Inflammatory macrophage treated with lipopolysaccharide for 1 hour (primary cell): ENCODE data around the gene METTL18.
"Not testable (repeated sequence)": the region's sequence is repeated elsewhere in the genome, so short reads cannot be mapped to it uniquely, and the experiment has no call there.

Experiments
- DNase-seq, 2 donors: peaks; one replicate each; pipeline ENCODE4 v3.0.0-alpha.2; 2020 to 2022

The METTL18 gene

DNA sequence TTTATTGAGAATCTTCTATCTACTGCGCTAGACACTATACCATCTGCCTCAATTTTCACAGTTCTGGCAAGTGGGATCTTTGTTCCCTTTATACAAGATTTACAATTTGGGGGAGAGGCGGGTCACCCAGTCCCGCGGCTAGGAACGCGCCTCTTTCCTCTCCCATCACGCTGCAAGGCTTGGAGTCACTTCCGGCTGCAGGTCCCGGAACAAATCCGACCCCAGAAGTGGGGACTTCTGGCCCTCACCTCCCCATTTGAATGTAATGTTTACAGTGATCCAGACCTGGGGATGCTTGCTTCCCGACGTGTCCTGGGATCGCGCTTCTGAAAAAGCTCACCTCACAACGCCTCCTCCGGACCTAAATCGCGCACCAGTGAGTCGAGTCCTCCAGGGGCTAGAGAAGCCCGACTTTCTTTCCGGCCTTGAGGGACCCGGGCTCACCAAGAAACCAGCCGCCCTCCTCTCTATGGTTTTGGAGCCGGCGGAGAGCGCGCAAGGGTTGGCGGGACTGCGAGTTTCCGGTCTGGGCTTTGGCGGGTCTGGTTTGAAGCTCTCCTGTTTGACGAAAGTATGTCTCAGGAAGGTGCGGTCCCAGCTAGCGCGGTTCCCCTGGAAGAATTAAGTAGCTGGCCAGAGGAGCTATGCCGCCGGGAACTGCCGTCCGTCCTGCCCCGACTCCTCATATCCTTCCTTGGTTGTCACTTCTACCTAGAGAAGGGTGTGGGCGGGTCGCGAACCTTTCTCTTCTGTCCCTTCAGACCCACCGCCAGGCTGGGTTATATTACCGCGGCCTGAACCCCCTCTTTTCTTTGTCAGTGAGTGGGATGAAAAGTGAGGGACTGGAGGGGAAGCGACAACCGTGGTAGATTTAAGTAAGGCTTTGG lies at the start of gene METTL18:
TSS of gene METTL18 (minus strand) at position 378 of the 887 bp plus-strand sequence. CDS start 1,212 bp downstream, outside the sequence.
- DNase-seq = peak; percentile 90 to 96

GRCh38 chr1:169838942-169839341 lies 44.2 kb upstream of the METTL18 start:
- no peak for DNase-seq

- DNase-seq = no peak
These were observed 41.5 kb upstream of the METTL18 start for GRCh38 chr1:169836198-169836597.

GRCh38 chr1:169835647-169836046 lies 40.9 kb upstream of the METTL18 start:
- DNase-seq = no peak

DNA sequence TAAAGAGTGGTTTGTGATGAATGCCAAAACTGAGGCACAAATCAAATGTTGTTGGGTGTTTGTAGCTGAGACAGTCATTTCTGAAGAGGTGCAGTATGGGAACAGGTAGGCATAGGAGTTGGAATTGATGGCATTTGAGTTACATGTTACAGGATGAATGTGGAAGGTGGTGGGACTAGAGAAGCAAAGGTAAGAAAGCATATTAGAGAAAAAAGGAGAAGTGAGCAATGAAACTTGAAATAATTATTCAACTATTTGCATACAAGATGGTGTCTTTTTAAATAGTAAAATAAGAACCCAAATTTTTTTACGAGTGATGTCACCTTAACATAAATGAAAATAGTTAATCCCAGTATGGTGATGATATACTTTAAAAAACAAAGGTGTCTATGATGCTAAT lies 40.2 kb upstream of the METTL18 start:
- no peak for DNase-seq

DNA sequence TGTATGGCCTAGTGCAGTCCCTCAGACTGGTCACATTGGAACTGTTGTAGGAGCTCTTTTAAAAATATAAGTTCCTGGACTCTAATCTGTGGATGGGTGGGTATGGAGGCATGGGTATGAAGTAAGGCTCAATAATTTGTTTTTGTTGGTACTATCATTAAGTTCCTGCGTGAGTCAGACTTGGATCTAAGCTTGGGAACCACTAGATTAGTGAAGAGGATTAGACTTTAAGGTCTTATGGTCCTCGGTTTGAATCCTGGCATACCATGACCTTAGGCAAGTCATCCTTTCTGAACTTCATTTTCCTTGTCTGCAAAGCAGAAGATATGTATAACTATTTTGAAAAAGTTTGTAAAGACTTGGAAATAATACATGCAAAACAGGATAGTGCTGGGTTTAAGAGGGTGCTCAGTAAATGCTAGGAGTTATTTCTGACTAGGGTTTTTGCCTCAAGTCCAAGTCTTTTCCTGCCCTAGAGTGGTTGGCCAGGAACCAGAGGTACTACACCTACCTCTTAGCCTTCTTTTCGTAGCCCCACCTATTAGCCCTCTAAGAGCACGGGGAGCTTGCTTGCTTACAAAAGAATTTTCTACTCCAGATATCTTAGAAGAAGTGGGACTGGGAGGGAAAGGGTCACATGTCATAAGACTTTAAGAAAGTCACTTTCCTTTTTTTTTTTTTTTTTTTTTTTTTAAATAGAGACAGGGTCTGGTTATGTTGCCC lies 38.6 kb upstream of the METTL18 start:
- DNase-seq = no peak

GRCh38 chr1:169829671-169830070 lies 35.0 kb upstream of the METTL18 start:
- no peak for DNase-seq

GRCh38 chr1:169824153-169824552 lies 29.4 kb upstream of the METTL18 start:
- no peak for DNase-seq

DNA sequence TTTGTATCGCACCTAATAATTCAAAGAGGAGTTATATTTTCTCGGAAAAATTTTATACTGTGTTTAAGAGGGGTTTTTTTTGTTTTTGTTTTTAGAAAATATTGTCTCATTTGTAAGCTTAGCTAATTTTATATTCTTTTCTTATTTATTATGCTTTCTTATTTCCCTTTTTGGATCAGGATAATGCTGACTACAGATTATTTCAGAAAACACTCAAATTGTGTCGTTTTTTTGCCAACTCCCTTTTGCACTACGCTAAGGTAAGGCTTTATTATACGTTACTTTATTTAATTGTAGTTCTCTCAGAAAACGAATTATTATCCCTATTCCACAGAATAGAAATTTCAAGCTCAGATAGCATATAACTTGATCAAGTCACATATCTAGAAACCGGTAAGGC lies 26.8 kb upstream of the METTL18 start:
- DNase-seq = no peak

GRCh38 chr1:169816617-169817016 lies 21.9 kb upstream of the METTL18 start:
- DNase-seq = no peak

DNA sequence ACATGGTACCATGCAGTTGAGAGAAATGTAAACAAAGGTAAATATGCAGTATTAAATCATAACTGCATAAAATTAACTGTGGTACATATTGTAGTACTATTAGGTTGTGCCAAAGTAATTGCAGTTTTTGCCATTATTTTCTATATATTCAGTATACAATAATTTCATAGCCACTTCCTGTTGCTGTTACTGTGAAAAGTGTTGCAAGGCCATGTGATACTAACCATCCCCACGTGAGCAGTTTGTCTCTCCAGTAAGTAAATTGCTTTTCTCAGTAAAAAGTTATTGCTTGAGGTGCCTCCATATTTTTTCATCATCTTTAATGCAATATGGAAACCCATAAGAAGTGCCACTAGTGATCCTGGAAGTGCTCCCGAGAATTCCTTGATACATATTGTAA lies 19.6 kb upstream of the METTL18 start:
- no peak for DNase-seq

DNA sequence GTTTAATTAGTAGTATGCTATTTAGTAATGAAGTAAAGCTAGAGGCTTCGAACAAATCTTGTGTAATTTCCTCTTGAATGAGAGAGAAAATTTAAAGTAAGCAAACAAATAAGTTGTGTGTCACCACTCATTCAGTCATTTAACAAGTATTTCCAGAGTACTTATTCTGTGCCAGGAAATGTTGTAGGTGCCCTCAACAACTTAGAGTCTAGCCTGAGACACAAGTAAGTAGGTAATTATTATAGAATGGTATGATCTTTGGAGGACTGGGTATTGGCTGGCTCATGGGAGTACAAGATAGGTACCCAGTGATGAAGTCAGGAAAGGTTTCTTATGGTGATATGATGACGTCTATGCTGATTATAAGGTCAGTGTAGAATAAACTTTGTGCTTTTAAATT lies 17.4 kb upstream of the METTL18 start:
- DNase-seq = no peak

GRCh38 chr1:169811418-169812035 lies 16.8 kb upstream of the METTL18 start:
- DNase-seq = not testable (repeated sequence)

DNA sequence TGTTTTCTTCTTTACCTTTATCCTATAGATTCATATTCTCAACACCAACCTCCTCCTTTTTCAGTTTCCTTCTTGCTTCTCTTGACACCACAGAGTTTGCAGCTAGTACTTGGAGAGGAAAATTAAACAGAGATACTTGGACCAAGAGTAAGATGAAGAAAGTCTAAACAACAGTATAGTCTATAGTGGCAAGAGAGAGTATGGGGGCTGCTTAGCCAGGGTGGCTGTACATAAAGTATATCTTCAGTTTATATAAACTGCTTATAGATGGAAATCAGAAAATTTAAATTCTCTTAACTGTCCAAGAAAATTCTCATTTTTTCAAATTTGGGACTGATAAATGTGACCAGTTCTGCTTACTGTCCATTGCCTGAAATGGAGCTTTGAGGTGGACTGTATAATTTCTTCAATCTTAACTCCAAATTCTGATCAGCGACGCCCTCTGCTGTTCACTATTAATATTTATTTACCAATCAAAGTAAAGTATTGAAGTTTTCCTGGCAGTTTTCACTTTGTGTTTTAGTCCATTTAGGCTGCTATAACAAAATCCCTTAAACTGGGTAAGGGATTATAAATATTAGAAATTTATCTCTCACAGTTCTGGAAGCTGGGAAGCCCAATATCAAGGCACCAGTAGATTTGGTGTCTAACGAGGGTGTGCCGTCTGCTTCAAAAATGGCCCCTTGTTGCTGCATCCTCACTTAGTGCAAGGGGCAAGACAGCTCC lies 14.8 kb upstream of the METTL18 start:
- peak; percentile 29 to 82 for DNase-seq

GRCh38 chr1:169804941-169805340 lies 10.2 kb upstream of the METTL18 start:
- no peak for DNase-seq

GRCh38 chr1:169802888-169803287 lies 8.2 kb upstream of the METTL18 start:
- DNase-seq = peak; percentile 13 to 24

DNA sequence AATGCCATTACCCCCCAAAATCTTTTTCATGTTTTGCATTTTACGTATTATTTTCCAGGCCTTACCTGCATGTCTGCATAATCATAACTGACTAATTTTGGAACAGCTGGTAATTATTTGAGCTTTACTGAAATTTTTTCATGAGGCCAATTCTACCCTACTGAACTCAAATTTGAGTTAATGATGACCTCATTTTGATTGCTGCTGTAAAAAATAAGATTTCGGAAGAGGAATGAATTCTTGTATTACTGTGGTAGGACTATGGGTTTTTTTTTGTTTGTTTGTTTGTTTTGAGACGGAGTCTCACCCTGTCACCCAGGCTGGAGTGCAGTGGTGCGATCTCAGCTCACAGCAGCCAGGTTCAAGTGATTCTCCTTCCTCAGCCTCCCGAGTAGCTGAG lies 2.6 kb upstream of the METTL18 start:
- no peak for DNase-seq

DNA sequence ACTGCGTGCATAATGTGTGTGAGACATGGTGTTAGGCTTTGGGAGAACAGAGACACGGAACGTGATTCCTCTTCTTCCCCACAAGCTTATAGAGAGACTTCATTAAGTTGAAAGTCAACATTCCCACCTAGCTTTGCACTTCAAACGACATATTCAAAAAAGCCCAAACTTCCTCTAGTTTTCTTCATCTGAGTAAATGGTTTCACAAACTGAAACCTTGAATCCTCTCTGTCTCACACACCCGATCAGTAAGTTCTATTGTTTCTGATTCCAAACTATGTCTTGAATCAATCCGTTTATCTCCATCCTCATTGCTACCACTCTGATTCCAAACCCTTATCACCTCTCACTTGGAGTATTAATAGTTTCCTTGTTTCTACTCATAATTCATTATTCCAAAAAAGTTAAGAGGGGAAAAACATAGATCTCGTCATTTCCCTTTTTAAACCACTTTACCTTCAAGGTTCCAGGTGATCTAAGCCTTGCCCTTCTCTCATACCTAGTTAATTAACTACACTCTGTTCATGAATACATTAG lies 1.6 kb upstream of the METTL18 start:
- no peak for DNase-seq

DNA sequence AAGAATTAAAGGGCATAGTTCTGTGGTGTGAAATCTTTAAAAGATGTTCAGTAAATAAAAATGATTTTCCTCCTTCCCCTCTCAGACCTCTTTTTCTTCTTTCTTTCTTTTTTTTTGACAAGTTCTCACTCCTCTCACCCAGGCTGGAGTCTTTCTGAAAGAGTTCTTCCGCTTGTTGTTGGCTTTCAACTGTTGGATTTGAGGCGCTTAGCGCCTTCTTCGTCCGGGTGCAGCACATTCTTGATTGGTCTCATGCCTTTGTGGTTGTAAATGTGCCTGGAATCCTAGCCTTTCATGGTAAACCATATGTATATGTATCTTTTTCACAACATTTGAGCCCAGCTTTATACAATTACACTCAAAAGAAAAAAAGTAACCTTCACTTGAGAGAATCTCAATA lies 980 bp upstream of the METTL18 start:
- DNase-seq = no peak

DNA sequence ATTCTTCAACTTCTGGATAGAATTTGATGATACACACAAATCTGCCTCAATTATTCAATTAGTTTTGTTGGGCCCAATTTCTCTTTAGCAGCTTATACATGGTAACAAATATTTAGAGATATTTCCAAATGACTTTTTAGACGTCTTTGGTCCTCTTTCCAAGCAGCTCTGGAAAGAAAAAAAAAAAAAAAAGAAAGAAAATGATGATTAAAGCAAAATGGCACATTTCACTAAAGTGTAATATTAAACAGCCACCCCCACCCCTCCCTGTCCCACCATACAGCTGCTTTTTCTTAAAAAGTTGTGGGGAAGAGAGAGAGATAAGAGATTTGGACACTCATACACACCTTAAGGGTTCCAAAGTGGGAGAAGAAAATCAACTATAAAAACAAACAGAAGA lies 977 bp downstream of the METTL18 start:
- DNase-seq = no peak

DNA sequence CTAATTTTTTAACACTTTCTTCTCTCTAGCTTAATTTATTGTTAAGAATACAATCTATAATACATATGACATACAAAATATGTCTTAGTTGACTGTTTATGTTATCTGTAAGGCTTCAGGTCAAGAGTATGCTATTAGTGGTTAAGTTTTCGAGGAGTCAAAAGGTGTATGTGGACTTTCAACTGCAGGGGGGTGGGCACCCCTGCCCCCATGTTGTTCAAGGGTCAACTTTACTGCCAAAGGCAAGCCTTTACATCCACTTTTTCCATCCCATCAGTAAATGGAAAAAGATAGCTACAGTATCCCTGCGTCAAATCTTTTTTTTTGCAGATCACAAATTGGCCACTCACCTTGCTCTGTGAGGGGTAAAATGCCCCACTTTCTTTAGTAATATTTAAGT lies 6.3 kb downstream of the METTL18 start:
- DNase-seq = no peak

- no peak for DNase-seq
These were observed 7.7 kb downstream of the METTL18 start for GRCh38 chr1:169786974-169787373.

- no peak for DNase-seq
These were observed 9.4 kb downstream of the METTL18 start for GRCh38 chr1:169785267-169785666.
